H9 (cell line): ENCODE results near the gene BRCC3. TPM values are rescaled to one million over a fixed set of nuclear protein-coding genes. Genes with fewer than 3 reads are reported as not detected.
A peak's percentile ranks its signal among the peaks of the same experiment; 100 is the strongest.

Source experiments
- DNase-seq: peaks from one replicate; pipeline ENCODE4 v3.0.0-alpha.2; 2017
- H2AFZ ChIP-seq: one replicate; pipeline ENCODE4 v1.6.1; 2013; ENCODE audit warnings: mild to moderate bottlenecking, low read length, control low read depth, moderate library complexity
- H2AK5ac ChIP-seq: 2 replicates; pipeline ENCODE4 v1.6.1; 2013; ENCODE audit warnings: low read length, control low read depth, mixed read lengths; ENCODE audit not compliant: insufficient read length
- H2BK120ac ChIP-seq: one replicate; pipeline ENCODE4 v1.6.1; 2013; ENCODE audit warnings: low read depth, mild to moderate bottlenecking, low read length, control low read depth, inconsistent platforms; ENCODE audit not compliant: poor library complexity, severe bottlenecking
- H2BK12ac ChIP-seq: 2 replicates; pipeline ENCODE4 v1.6.1; 2013; ENCODE audit warnings: low read length, control low read depth, mixed read lengths, low read depth; ENCODE audit not compliant: insufficient read length
- H2BK15ac ChIP-seq: 2 replicates; pipeline ENCODE4 v1.6.1; 2013; ENCODE audit warnings: low read depth, low read length, control low read depth
- H2BK20ac ChIP-seq: one replicate; pipeline ENCODE4 v1.6.1; 2013; ENCODE audit warnings: low read depth, mild to moderate bottlenecking, low read length, control low read depth, inconsistent platforms; ENCODE audit not compliant: poor library complexity, severe bottlenecking
- H2BK5ac ChIP-seq: 2 replicates; pipeline ENCODE4 v1.6.1; 2013; ENCODE audit warnings: low read length, control low read depth, mixed read lengths; ENCODE audit not compliant: insufficient read length
- H3K14ac ChIP-seq: 2 replicates; pipeline ENCODE4 v1.6.1; 2013; ENCODE audit warnings: low read length, control low read depth; ENCODE audit not compliant: insufficient read depth
- H3K18ac ChIP-seq: 2 replicates; pipeline ENCODE4 v1.6.1; 2013; ENCODE audit warnings: low read depth, mild to moderate bottlenecking, mixed read lengths, low read length, control low read depth; ENCODE audit not compliant: insufficient read length
- H3K23ac ChIP-seq: 2 replicates; pipeline ENCODE4 v1.6.1; 2013; ENCODE audit warnings: low read length, control low read depth, mixed read lengths, low read depth; ENCODE audit not compliant: insufficient read length
- H3K23me2 ChIP-seq: 2 replicates; pipeline ENCODE4 v1.6.1; 2013; ENCODE audit warnings: low read depth, mild to moderate bottlenecking, mixed read lengths, low read length, control low read depth; ENCODE audit not compliant: insufficient read length, poor library complexity, severe bottlenecking
- H3K27ac ChIP-seq: 2 replicates; pipeline ENCODE4 v1.5.1; 2013; ENCODE audit warnings: low read length, control low read depth, mixed read lengths, low read depth; ENCODE audit not compliant: insufficient read length
- H3K27me3 ChIP-seq: 2 replicates; pipeline ENCODE4 v1.6.1; 2013; ENCODE audit warnings: low read length, control low read depth, inconsistent platforms; ENCODE audit not compliant: insufficient read depth
- H3K4ac ChIP-seq: 2 replicates; pipeline ENCODE4 v1.6.1; 2013; ENCODE audit warnings: low read depth, mild to moderate bottlenecking, control low read depth, inconsistent platforms, low read length, moderate library complexity
- H3K4me1 ChIP-seq: 2 replicates; pipeline ENCODE4 v1.6.1; 2013; ENCODE audit warnings: low read length, control low read depth, inconsistent platforms; ENCODE audit not compliant: insufficient read depth
- H3K4me2 ChIP-seq: 2 replicates; pipeline ENCODE4 v1.6.1; 2013; ENCODE audit warnings: low read length, control low read depth, mixed read lengths; ENCODE audit not compliant: insufficient read length, insufficient read depth
- H3K56ac ChIP-seq: 2 replicates; pipeline ENCODE4 v1.6.1; 2013; ENCODE audit warnings: low read depth, mild to moderate bottlenecking, mixed read lengths, low read length, control low read depth; ENCODE audit not compliant: insufficient read length
- H3K79me1 ChIP-seq: 2 replicates; pipeline ENCODE4 v1.6.1; 2013; ENCODE audit warnings: low read depth, mild to moderate bottlenecking, moderate library complexity, low read length, control low read depth, inconsistent platforms; ENCODE audit not compliant: insufficient read depth, poor library complexity, severe bottlenecking
- H3K79me2 ChIP-seq: 2 replicates; pipeline ENCODE4 v1.6.1; 2013; ENCODE audit warnings: low read length, control low read depth, inconsistent platforms; ENCODE audit not compliant: insufficient read depth
- H3K9ac ChIP-seq: 2 replicates; pipeline ENCODE4 v1.6.1; 2013; ENCODE audit warnings: low read length, control low read depth, mixed read lengths; ENCODE audit not compliant: insufficient read length; ENCODE audit errors: extremely low read depth
- H3K9me3 ChIP-seq: one replicate; pipeline ENCODE4 v1.6.1; 2013; ENCODE audit warnings: low read depth, low read length, inconsistent platforms; ENCODE audit not compliant: control insufficient read depth
- H3T11ph ChIP-seq: one replicate; pipeline ENCODE4 v1.6.1; 2013; ENCODE audit warnings: mild to moderate bottlenecking, low read length, control low read depth, inconsistent platforms
- H4K20me1 ChIP-seq: one replicate; pipeline ENCODE4 v1.6.1; 2013; ENCODE audit not compliant: control insufficient read depth, insufficient read length, insufficient read depth
- H4K5ac ChIP-seq: 2 replicates; pipeline ENCODE4 v1.6.1; 2013; ENCODE audit warnings: low read depth, mild to moderate bottlenecking, mixed read lengths, low read length, control low read depth; ENCODE audit not compliant: insufficient read length
- H4K8ac ChIP-seq: replicated peaks from 2 replicates; pipeline ENCODE4 v1.6.1; 2013; ENCODE audit warnings: low read length, control low read depth, mixed read lengths, low read depth; ENCODE audit not compliant: insufficient read length
- H4K91ac ChIP-seq: 2 replicates; pipeline ENCODE4 v1.6.1; 2013; ENCODE audit warnings: low read depth, mild to moderate bottlenecking, moderate library complexity, mixed read lengths, low read length, control low read depth; ENCODE audit not compliant: insufficient read length
- H3K27ac Mint-ChIP-seq, 3 experiments: 2 replicates in 2 of 3; 3 replicates in 1 of 3; pipeline ENCODE4 v1.8.0; 2020 to 2021; ENCODE audit warnings: mixed read lengths in 3 of 3, mild to moderate bottlenecking in 1 of 3, moderate library complexity in 1 of 3
- H3K27me3 Mint-ChIP-seq: 2 replicates; pipeline ENCODE4 v1.8.0; 2021; ENCODE audit warnings: low read depth, mild to moderate bottlenecking, moderate library complexity, mixed read lengths
- H3K36me3 Mint-ChIP-seq, 3 experiments: 2 replicates in 2 of 3; 3 replicates in 1 of 3; pipeline ENCODE4 v1.8.0; 2020 to 2021; ENCODE audit warnings: low read depth in 3 of 3, mixed read lengths in 3 of 3; ENCODE audit not compliant: insufficient read depth in 1 of 3
- H3K4me1 Mint-ChIP-seq, 2 experiments: 2 replicates each; pipeline ENCODE4 v1.8.0; 2020; ENCODE audit warnings: mixed read lengths in 2 of 2
- H3K4me3 Mint-ChIP-seq, 2 experiments: 2 replicates in 1 of 2; 3 replicates in 1 of 2; pipeline ENCODE4 v1.8.0; 2020 to 2021; ENCODE audit warnings: mild to moderate bottlenecking in 2 of 2, mixed read lengths in 2 of 2, moderate library complexity in 1 of 2
- H3K9me3 Mint-ChIP-seq, 2 experiments: 2 replicates in 1 of 2; 3 replicates in 1 of 2; pipeline ENCODE4 v1.8.0; 2020; ENCODE audit warnings: mild to moderate bottlenecking in 2 of 2, mixed read lengths in 2 of 2, moderate library complexity in 1 of 2
- WGBS: extraction: QIAGEN DNeasy Blood & Tissue Kit; methylation state at CpG from one replicate; pipeline ENCODE4 v1.1.7; 2013; ENCODE audit warnings: missing lambda C conversion rate, low lambda C conversion rate, mixed read lengths; ENCODE audit not compliant: insufficient read length; ENCODE audit errors: extremely low coverage; 5-methylcytosine and 5-hydroxymethylcytosine counted together
- total RNA-seq: library from RNA; stranded (reverse); gene quantifications from 2 replicates; pipeline ENCODE4 v1.2.1, GENCODE V29; 2021
- TF ChIP-seq, protein P1 (sequence below): fragments of 200-600 bp; sonication (generic); conservative IDR thresholded peaks from 3 replicates; pipeline ENCODE4 v1.8.0; 2021; ENCODE audit warnings: antibody characterized with exemption, mild to moderate bottlenecking

Gene BRCC3
- total RNA-seq, 1 experiment from 2014 or later = 27.3 TPM

DNA sequence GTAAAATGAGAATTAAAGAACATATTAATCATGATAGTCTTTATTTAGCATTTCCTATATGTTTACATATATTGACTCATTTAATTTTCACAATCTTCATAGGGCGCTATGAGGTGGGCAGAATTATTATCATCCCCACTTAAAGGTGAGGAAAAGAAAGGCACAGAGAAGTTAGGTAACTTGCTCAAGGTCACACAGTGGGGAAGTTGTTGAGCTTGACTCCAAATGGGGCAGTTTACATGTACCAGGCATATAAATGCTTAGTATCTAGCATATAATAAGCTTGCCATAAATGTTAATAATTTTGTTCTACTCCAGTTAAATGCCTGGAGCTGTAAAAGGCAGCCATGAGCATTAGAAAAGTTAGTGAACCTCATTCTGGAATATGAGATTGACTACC, 1.9 kb upstream of the BRCC3 start:
- DNase-seq = no peak
- Histone ChIP-seq H3K4me2 (peak overlapping the region; percentile 88), H3K9me3 (peaks cover 49% of the 10 kb centered on the region), H3K79me1 (no peaks in the 10 kb centered on the region), H2BK12ac (no peak overlapping the region), H2BK15ac (no peak overlapping the region), H2AK5ac (no peak overlapping the region), H3K18ac (no peak overlapping the region), H2BK20ac (no peak overlapping the region), H3K27me3 (no peaks in the 10 kb centered on the region), H2BK5ac (no peak overlapping the region), H3K23ac (no peak overlapping the region), H4K20me1 (no peaks in the 10 kb centered on the region), H3K27ac (no peak overlapping the region), H4K91ac (no peak overlapping the region), H2BK120ac (no peak overlapping the region), H2AFZ (no peak overlapping the region), H3T11ph (no peak overlapping the region), H3K9ac (no peak overlapping the region), H3K4me1 (no peaks in the 10 kb centered on the region), H3K4ac (no peak overlapping the region), H3K79me2 (no peaks in the 10 kb centered on the region), H3K14ac (no peak overlapping the region), H3K56ac (no peak overlapping the region), H3K23me2 (peaks cover 5% of the 10 kb centered on the region), H4K8ac (no peak overlapping the region), H4K5ac (no peak overlapping the region)
- peaks cover 17 to 20% (median 19%) of the 10 kb centered on the region in 3 experiments for H3K36me3 Mint-ChIP-seq
- no peak overlapping the region for H3K27ac Mint-ChIP-seq
- no CpG with 5 or more reads among the region's 1 CpG for WGBS
- H3K27me3 Mint-ChIP-seq = no peaks in the 10 kb centered on the region
- H3K4me3 Mint-ChIP-seq = peak overlapping the region; percentile 78 to 80; a peak in 4 of 5 replicates
- TF ChIP-seq, protein P1, sequence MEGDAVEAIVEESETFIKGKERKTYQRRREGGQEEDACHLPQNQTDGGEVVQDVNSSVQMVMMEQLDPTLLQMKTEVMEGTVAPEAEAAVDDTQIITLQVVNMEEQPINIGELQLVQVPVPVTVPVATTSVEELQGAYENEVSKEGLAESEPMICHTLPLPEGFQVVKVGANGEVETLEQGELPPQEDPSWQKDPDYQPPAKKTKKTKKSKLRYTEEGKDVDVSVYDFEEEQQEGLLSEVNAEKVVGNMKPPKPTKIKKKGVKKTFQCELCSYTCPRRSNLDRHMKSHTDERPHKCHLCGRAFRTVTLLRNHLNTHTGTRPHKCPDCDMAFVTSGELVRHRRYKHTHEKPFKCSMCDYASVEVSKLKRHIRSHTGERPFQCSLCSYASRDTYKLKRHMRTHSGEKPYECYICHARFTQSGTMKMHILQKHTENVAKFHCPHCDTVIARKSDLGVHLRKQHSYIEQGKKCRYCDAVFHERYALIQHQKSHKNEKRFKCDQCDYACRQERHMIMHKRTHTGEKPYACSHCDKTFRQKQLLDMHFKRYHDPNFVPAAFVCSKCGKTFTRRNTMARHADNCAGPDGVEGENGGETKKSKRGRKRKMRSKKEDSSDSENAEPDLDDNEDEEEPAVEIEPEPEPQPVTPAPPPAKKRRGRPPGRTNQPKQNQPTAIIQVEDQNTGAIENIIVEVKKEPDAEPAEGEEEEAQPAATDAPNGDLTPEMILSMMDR = no peak
- peaks cover 65 to 68% of the 10 kb centered on the region in 2 experiments for H3K9me3 Mint-ChIP-seq
- peaks cover 8 to 15% of the 10 kb centered on the region in 2 experiments; a peak in 2 of 4 replicates for H3K4me1 Mint-ChIP-seq
